Measurements from ENCODE around the gene GPR153. TPM values are rescaled to one million over a fixed set of nuclear protein-coding genes. Genes with fewer than 3 reads are reported as not detected.

The GPR153 gene
- total RNA-seq, 1 donor: 4.0 TPM

DNA sequence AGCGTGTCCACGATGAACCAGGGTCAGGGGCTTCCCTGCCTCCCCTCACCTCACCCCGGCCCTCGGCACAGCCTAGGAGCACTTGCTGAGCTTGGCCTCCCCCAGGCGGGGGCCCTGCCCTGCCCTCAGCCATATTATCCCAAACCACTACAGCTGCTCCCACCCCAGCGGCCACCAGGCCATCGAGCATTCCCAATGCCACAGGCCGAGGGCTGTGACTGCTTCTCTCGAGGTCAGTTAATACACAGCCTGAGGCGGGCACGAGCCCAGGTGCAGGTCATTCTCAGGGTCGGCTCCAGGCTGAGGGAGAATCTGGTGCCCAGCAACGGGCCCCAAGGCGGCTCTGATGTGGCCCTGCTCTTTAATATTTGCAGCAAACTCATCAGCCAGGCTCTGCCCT, 8.4 kb upstream of the GPR153 start:
- H3K27ac ChIP-seq (ENCODE audit: low read depth, low read length): no peak overlapping the region
- no peaks in the 10 kb centered on the region for H3K79me2 ChIP-seq (ENCODE audit: insufficient read depth, low read length)
- H3K27me3 ChIP-seq (ENCODE audit: insufficient read depth, low read length): no peaks in the 10 kb centered on the region
- peaks cover 6% of the 10 kb centered on the region for H4K20me1 ChIP-seq (ENCODE audit: insufficient read depth, low read length)
- no peak for DNase-seq (ENCODE audit: insufficient read length, low spot score, missing footprints)
- no peaks in the 10 kb centered on the region for H3K9me3 ChIP-seq (ENCODE audit: low read depth, low read length)
- no peak overlapping the region for H2AFZ ChIP-seq (ENCODE audit: low read length)
- no peaks in the 10 kb centered on the region for H3K36me3 ChIP-seq (ENCODE audit: insufficient read depth, low read length)
- H3K4me1 ChIP-seq (ENCODE audit: insufficient read depth, low read length): peaks cover 7% of the 10 kb centered on the region
- TF ChIP-seq, protein P1, sequence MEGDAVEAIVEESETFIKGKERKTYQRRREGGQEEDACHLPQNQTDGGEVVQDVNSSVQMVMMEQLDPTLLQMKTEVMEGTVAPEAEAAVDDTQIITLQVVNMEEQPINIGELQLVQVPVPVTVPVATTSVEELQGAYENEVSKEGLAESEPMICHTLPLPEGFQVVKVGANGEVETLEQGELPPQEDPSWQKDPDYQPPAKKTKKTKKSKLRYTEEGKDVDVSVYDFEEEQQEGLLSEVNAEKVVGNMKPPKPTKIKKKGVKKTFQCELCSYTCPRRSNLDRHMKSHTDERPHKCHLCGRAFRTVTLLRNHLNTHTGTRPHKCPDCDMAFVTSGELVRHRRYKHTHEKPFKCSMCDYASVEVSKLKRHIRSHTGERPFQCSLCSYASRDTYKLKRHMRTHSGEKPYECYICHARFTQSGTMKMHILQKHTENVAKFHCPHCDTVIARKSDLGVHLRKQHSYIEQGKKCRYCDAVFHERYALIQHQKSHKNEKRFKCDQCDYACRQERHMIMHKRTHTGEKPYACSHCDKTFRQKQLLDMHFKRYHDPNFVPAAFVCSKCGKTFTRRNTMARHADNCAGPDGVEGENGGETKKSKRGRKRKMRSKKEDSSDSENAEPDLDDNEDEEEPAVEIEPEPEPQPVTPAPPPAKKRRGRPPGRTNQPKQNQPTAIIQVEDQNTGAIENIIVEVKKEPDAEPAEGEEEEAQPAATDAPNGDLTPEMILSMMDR (IDR thresholded peaks at IDR 0.05; ENCODE audit: extremely low read depth, low read depth, low read length): no peak
- H3K4me3 ChIP-seq (ENCODE audit: insufficient read depth, low read length): no peak overlapping the region
- no peak overlapping the region for H3K4me2 ChIP-seq (ENCODE audit: insufficient read depth, low read length)

DNA sequence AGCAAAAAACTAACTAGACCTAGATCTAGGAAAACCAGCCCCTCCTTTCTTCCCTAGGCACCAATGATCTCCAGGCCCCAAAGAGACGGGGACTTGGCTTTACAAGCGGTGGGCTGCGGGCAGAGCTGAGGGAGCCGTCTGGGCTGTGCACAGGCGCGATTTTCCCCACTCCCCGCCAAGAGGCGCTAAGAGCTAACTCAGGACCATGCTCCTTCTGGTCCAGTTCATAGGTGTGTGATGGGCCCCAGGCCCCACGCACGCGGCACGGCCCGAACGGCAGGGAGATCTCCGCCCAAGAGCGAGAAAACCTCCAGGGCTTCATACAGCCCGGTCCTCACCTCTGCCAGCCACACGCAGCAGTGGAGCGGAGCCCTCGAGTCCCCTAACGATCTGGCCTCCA, 7.5 kb upstream of the GPR153 start:
- peaks cover 6% of the 10 kb centered on the region for H3K4me1 ChIP-seq (ENCODE audit: insufficient read depth, low read length)

DNA sequence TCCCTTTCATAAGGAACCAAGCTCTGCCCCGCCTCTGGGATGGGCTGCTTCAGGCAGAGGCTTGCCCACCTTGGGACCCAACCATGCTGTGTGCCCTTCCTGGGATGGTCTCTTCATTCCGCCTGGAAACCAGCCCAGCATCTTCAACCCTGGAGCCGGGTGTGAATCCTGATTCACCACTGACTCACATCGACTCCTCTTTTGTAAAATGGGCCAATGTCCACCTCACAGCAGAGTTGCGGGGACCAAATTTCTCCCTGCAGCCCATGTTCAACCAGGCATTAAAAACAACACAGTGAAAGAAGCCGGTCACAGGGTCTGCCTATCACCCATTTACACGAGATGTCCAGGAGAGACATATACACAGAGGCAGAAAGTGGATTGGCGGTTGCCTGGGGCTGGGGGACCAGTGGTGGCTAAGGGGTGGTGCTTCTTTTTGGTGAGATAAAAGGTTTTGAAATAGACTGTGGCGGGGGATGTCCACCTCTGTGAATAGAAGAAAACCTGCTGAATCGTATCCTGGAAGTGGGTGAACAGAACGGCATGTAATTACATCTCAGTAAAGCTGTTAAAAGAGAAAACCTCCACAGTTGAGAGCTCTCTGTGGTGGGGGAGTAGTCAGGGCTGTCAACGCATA, 6.9 kb upstream of the GPR153 start:
- no peaks in the 10 kb centered on the region for H3K36me3 ChIP-seq (ENCODE audit: insufficient read depth, low read length)
- no peak for DNase-seq (ENCODE audit: insufficient read length, low spot score, missing footprints)
- H3K27me3 ChIP-seq (ENCODE audit: insufficient read depth, low read length): no peaks in the 10 kb centered on the region
- peaks cover under 1% of the 10 kb centered on the region for H3K4me1 ChIP-seq (ENCODE audit: insufficient read depth, low read length)
- no peak overlapping the region for H3K4me2 ChIP-seq (ENCODE audit: insufficient read depth, low read length)
- TF ChIP-seq, protein P1 (IDR thresholded peaks at IDR 0.05; ENCODE audit: extremely low read depth, low read depth, low read length): no peak
- H3K4me3 ChIP-seq (ENCODE audit: insufficient read depth, low read length): no peak overlapping the region
- no peaks in the 10 kb centered on the region for H3K9me3 ChIP-seq (ENCODE audit: low read depth, low read length)
- no peak overlapping the region for H3K27ac ChIP-seq (ENCODE audit: low read depth, low read length)
- peaks cover 1% of the 10 kb centered on the region for H4K20me1 ChIP-seq (ENCODE audit: insufficient read depth, low read length)
- H3K79me2 ChIP-seq (ENCODE audit: insufficient read depth, low read length): no peaks in the 10 kb centered on the region
- no peak overlapping the region for H2AFZ ChIP-seq (ENCODE audit: low read length)

More for the DNA sequence above, 7.5 kb upstream of the GPR153 start:
- H3K4me2 ChIP-seq (ENCODE audit: insufficient read depth, low read length): no peak overlapping the region
- H4K20me1 ChIP-seq (ENCODE audit: insufficient read depth, low read length): peaks cover 6% of the 10 kb centered on the region
- no peaks in the 10 kb centered on the region for H3K9me3 ChIP-seq (ENCODE audit: low read depth, low read length)
- H3K79me2 ChIP-seq (ENCODE audit: insufficient read depth, low read length): no peaks in the 10 kb centered on the region
- no peak for DNase-seq (ENCODE audit: insufficient read length, low spot score, missing footprints)
- H3K4me3 ChIP-seq (ENCODE audit: insufficient read depth, low read length): no peak overlapping the region
- H3K27me3 ChIP-seq (ENCODE audit: insufficient read depth, low read length): no peaks in the 10 kb centered on the region
- no peak overlapping the region for H3K27ac ChIP-seq (ENCODE audit: low read depth, low read length)
- H3K36me3 ChIP-seq (ENCODE audit: insufficient read depth, low read length): no peaks in the 10 kb centered on the region
- H2AFZ ChIP-seq (ENCODE audit: low read length): no peak overlapping the region
- TF ChIP-seq, protein P1 (IDR thresholded peaks at IDR 0.05; ENCODE audit: extremely low read depth, low read depth, low read length): no peak

DNA sequence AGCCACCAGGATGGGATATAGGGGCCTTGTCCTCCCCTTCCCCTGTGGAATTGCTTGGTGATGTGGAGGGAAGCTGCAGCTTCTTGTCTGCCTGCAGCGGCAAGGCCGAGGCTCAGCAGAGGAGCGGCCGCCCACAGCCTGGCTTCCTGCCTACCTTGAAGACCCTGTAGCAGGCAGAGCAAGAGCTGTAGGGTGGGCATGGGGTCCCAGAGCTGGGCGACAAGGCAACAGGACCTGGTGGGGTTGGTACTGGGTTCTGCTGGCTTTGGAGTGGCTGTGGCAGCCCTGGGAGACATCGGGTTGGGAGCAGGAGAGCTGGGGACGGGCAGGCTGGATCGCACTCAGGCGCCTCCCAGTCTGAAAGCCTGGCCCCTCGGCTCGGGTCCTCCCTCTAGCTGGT, 5.7 kb upstream of the GPR153 start:
- H3K9me3 ChIP-seq (ENCODE audit: low read depth, low read length): no peaks in the 10 kb centered on the region
- H4K20me1 ChIP-seq (ENCODE audit: insufficient read depth, low read length): no peaks in the 10 kb centered on the region
- TF ChIP-seq, protein P1 (IDR thresholded peaks at IDR 0.05; ENCODE audit: extremely low read depth, low read depth, low read length): no peak
- H3K4me3 ChIP-seq (ENCODE audit: insufficient read depth, low read length): no peak overlapping the region
- no peaks in the 10 kb centered on the region for H3K79me2 ChIP-seq (ENCODE audit: insufficient read depth, low read length)
- H3K4me1 ChIP-seq (ENCODE audit: insufficient read depth, low read length): no peaks in the 10 kb centered on the region
- no peaks in the 10 kb centered on the region for H3K27me3 ChIP-seq (ENCODE audit: insufficient read depth, low read length)
- no peak for DNase-seq (ENCODE audit: insufficient read length, low spot score, missing footprints)
- H3K36me3 ChIP-seq (ENCODE audit: insufficient read depth, low read length): no peaks in the 10 kb centered on the region
- no peak overlapping the region for H3K4me2 ChIP-seq (ENCODE audit: insufficient read depth, low read length)
- no peak overlapping the region for H2AFZ ChIP-seq (ENCODE audit: low read length)
- H3K27ac ChIP-seq (ENCODE audit: low read depth, low read length): no peak overlapping the region

Measured in osteoblast (primary cell).